ENCODE results near the gene MAP3K5.

Gene MAP3K5

DNA sequence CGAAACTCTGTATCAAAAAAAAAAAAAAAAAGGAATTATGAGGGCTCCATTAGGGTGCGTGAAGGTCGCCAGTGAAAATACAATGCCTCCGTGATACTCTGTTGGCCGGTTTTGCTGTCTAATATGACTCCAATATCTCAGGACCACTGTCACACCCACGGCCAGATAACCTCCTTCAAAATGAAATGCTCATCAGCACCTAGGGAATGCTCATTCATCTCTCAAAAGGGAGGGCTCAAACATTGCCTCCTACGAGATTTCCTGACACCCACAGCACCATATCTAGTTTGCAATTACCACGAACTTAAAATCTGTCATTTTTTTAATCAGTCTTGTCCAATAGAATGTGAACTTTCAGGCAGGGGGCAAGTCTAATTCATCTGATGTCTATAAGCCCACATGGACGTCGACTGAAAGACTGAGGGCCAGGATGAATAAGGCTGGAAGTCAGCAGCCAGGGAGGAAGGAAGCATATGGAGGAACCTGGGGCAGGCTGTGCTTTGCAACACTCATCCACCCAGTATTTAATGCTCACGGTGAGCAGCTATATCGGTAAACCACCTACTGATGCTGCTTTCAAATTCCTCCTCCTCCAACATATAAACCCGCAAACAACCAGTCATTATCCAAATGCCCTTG lies 42.8 kb downstream of the MAP3K5 start:
- TF ChIP-seq, protein P1, sequence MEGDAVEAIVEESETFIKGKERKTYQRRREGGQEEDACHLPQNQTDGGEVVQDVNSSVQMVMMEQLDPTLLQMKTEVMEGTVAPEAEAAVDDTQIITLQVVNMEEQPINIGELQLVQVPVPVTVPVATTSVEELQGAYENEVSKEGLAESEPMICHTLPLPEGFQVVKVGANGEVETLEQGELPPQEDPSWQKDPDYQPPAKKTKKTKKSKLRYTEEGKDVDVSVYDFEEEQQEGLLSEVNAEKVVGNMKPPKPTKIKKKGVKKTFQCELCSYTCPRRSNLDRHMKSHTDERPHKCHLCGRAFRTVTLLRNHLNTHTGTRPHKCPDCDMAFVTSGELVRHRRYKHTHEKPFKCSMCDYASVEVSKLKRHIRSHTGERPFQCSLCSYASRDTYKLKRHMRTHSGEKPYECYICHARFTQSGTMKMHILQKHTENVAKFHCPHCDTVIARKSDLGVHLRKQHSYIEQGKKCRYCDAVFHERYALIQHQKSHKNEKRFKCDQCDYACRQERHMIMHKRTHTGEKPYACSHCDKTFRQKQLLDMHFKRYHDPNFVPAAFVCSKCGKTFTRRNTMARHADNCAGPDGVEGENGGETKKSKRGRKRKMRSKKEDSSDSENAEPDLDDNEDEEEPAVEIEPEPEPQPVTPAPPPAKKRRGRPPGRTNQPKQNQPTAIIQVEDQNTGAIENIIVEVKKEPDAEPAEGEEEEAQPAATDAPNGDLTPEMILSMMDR (IDR thresholded peaks at IDR 0.05; ENCODE audit: borderline replicate concordance, insufficient read depth, low read depth, low read length), result no peak
- no peak overlapping the region for H3K4me3 ChIP-seq (ENCODE audit: low read depth, low read length)

DNA sequence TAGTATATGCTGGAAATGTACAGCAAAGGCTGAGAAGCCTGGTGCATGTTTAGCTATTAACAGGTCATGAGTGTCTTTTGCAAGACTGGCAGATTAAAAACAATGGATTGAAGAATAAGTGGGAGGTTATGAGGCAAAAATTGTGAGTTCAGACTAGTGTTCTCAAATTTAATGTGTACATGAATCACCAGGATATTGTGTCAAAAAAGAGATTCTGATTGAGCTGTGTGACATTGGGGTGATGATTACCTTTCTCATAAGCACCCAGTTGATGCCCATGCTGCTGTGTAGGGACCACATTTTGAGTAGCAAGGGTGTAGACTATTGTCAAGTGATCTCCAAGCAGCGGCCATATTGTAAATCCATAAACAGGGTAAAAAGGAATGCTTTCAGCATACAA lies 44.8 kb downstream of the MAP3K5 start:
- no peak overlapping the region for H3K4me3 ChIP-seq (ENCODE audit: low read depth, low read length)
- TF ChIP-seq, protein P1 (IDR thresholded peaks at IDR 0.05; ENCODE audit: borderline replicate concordance, insufficient read depth, low read depth, low read length), result no peak

DNA sequence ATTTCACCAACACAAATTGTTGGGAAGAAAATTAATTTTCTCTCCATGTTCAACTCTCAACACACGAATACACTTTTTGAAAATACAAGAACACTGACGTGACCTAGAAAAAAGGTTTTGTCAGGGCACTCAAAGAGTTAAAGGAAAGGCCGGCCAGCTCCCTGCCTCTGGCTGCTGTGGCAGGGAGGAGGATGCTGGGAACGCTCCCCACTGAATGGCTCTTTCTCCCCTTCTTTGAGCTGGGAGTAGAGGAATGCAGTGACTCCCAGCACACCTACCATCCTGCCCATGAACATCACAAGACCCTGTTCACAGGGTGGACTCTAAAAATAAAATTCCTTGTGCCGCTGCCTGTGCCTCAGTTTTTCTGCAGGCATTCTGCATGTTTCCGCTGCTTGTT lies 47.0 kb downstream of the MAP3K5 start:
- no peak overlapping the region for H3K4me3 ChIP-seq (ENCODE audit: low read depth, low read length)
- TF ChIP-seq, protein P1 (IDR thresholded peaks at IDR 0.05; ENCODE audit: borderline replicate concordance, insufficient read depth, low read depth, low read length), result no peak

DNA sequence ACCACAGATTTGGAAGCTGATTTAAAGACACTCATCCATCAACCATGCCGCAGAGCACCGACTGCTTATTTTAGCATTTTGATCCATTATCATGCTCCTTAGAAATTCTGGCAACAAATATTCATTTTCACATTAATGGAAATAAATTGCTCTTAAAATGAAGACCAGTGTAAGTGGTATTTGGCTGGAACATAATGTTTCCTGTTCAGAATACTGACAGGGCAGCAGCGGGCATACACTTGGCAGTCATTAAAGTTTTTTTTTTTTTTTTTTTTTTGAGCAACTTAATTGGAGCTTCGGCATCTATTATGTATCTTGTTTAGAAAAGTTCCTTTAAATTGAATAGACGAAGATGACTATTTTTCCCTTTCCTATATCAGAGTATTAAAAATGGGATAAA lies 47.4 kb downstream of the MAP3K5 start:
- TF ChIP-seq, protein P1 (IDR thresholded peaks at IDR 0.05; ENCODE audit: borderline replicate concordance, insufficient read depth, low read depth, low read length), result no peak
- H3K4me3 ChIP-seq (ENCODE audit: low read depth, low read length), result no peak overlapping the region

DNA sequence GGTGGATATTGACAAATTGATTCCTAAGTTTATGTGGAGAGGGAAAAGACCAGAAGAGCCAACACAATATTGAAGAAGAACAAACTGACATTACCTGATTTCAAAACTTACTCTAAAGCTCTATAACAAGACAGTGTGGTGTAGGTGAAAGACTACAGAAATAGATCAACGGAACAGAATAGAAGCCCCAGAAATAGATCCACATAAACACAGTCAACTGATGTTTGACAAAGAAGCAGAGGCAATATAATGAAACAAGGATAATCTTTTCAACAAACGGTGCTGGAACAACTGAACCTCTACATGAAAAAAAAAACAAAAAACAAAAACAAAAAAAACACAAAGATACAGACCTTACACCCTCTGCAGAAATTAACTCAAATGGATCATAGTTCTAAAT lies 50.2 kb downstream of the MAP3K5 start:
- TF ChIP-seq, protein P1 (IDR thresholded peaks at IDR 0.05; ENCODE audit: borderline replicate concordance, insufficient read depth, low read depth, low read length), result no peak
- no peak overlapping the region for H3K4me3 ChIP-seq (ENCODE audit: low read depth, low read length)

DNA sequence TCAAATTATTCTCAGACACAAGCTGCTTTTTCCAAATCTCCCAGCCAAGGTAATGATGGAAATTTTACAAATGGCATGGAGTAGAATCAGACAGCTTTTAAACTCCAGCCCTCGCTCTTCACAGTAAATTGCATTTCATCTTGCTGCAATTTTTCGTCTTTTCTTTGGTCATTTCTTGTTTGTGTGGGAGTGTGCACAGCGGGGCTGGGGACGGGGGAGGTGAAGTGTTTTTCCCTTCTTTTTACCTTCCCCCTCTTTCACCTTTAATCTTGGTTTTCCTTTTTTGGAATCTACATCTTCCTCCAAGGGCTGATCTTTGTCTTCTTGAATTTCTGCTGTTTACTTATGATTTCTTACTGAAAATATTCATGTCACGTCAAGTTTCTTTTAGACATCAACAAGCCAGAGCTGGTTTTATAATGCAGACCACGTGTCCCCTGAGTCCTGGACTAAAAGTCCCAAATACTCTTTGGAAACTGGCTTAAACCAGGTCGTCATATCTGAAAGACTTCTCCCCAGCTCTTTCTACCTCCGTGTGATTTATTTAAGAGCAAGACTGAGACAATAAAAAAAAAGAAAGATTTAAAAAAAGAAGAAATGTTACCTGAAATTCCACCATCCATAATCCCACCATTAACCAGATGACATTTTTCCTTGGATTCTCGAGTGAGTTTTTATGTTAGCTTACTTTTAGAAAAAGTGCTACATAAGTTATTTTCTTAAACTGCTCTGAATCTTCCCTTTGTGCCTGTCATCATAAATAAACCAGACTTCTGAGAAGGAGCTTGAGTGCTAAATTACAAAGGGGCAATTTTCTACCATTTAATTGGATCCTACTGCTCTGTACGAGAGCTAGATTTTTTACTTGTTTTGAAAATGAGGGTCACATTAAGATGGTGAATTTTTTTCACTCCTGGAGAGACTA lies 52.0 kb downstream of the MAP3K5 start:
- TF ChIP-seq, protein P1 (IDR thresholded peaks at IDR 0.05; ENCODE audit: borderline replicate concordance, insufficient read depth, low read depth, low read length), result no peak
- H3K4me3 ChIP-seq (ENCODE audit: low read depth, low read length), result no peak overlapping the region

All from GM12875 (cell line).